ENCODE measurements around the gene RPL29.

The RPL29 gene

GRCh38 chr3:51980253-51980652 lies 15.4 kb downstream of the RPL29 start:
- no peak for DNase-seq

GRCh38 chr3:51978143-51978502 lies 17.6 kb downstream of the RPL29 start:
- DNase-seq, result no peak

GRCh38 chr3:51977446-51978142 lies 18.1 kb downstream of the RPL29 start:
- DNase-seq, result no peak

GRCh38 chr3:51975852-51976549 lies 19.7 kb downstream of the RPL29 start:
- DNase-seq, result no peak

GRCh38 chr3:51974963-51975851 lies 20.5 kb downstream of the RPL29 start, which contains the start of gene ABHD14A:
Gene ABHD14A, plus strand, starts transcription at chr3:51975064. Its CDS starts 72 bp downstream, at chr3:51975136.
- peak; percentile 28 to 58 (median 48) for DNase-seq

GRCh38 chr3:51974277-51974962 lies 21.3 kb downstream of the RPL29 start:
- DNase-seq, result no peak

GRCh38 chr3:51971350-51971749 lies 24.3 kb downstream of the RPL29 start:
- DNase-seq, result no peak

GRCh38 chr3:51970606-51971300 lies 24.9 kb downstream of the RPL29 start:
- no peak for DNase-seq

GRCh38 chr3:51969841-51970240 lies 25.9 kb downstream of the RPL29 start:
- DNase-seq, result no peak

- DNase-seq, result no peak
Measured at GRCh38 chr3:51968883-51969678, 26.6 kb downstream of the RPL29 start.

- DNase-seq, result no peak
Measured at GRCh38 chr3:51968170-51968775, 27.4 kb downstream of the RPL29 start.

- DNase-seq, result no peak
Measured at GRCh38 chr3:51967384-51968169, 28.1 kb downstream of the RPL29 start, which contains the start of gene PCBP4. Gene PCBP4, minus strand, starts transcription at chr3:51967454. Its CDS starts 6,214 bp downstream, at chr3:51961240.

GRCh38 chr3:51966922-51967383 lies 28.7 kb downstream of the RPL29 start:
- DNase-seq, result no peak

GRCh38 chr3:51966486-51966885 lies 29.2 kb downstream of the RPL29 start:
- no peak for DNase-seq

GRCh38 chr3:51966016-51966415 lies 29.7 kb downstream of the RPL29 start:
- no peak for DNase-seq

- no peak for DNase-seq
Measured at GRCh38 chr3:51964521-51964920, 31.2 kb downstream of the RPL29 start.

- no peak for DNase-seq
Measured at GRCh38 chr3:51963951-51964451, 31.7 kb downstream of the RPL29 start.

GRCh38 chr3:51962854-51963530 lies 32.7 kb downstream of the RPL29 start:
- DNase-seq, result no peak
